ENCODE data around the gene ATAT1. TPM values are rescaled to one million over a fixed set of nuclear protein-coding genes. Genes with fewer than 3 reads are reported as not detected.

ATAT1 gene
- total RNA-seq, 2 donors from 2014 or later: 31.6 to 38.0 TPM

GRCh38 chr6:30616811-30617564, 9.7 kb upstream of the ATAT1 start, which contains the start of gene PPP1R10:
TSS of gene PPP1R10 (minus strand) at chr6:30617243. CDS start at chr6:30609944, 7,299 bp downstream.
- WGBS, 2 experiments (ENCODE audit: insufficient coverage in 1 of 2, insufficient read length in 1 of 2): 0% methylated on average over 22 to 40 of the region's 40 CpGs
- Mint-ChIP-seq H3K36me3 (ENCODE audit: low read depth) (peaks cover 40% of the 10 kb centered on the region), H3K9me3 (no peaks in the 10 kb centered on the region), H3K4me3 (peak within 1 kb of the TSS; percentile 99), H3K27ac (peak within 1 kb of the TSS; percentile 100), H3K4me1 (peaks cover 21% of the 10 kb centered on the region), H3K27me3 (ENCODE audit: insufficient read depth) (no peaks in the 10 kb centered on the region)
- Histone ChIP-seq H3K27ac (ENCODE audit: low read depth, low read length) (peak within 1 kb of the TSS; percentile 99), H3K9me3 (ENCODE audit: control insufficient read depth, low read length) (no peaks in the 10 kb centered on the region), H3K4me1 (ENCODE audit: control insufficient read depth, insufficient read depth, low read length) (peaks cover 2% of the 10 kb centered on the region), H3K4me3 (ENCODE audit: low read length) (peak within 1 kb of the TSS; percentile 94), H3K36me3 (ENCODE audit: control insufficient read depth, insufficient read depth, low read length) (peaks cover 47% of the 10 kb centered on the region), H3K9ac (ENCODE audit: extremely low read depth, low read length, poor library complexity, severe bottlenecking) (peak within 1 kb of the TSS; percentile 100), H3K27me3 (ENCODE audit: control insufficient read depth, insufficient read depth, low read length, poor library complexity, severe bottlenecking) (no peaks in the 10 kb centered on the region)
- peak; percentile 100 for DNase-seq
- TF ChIP-seq, protein P1, sequence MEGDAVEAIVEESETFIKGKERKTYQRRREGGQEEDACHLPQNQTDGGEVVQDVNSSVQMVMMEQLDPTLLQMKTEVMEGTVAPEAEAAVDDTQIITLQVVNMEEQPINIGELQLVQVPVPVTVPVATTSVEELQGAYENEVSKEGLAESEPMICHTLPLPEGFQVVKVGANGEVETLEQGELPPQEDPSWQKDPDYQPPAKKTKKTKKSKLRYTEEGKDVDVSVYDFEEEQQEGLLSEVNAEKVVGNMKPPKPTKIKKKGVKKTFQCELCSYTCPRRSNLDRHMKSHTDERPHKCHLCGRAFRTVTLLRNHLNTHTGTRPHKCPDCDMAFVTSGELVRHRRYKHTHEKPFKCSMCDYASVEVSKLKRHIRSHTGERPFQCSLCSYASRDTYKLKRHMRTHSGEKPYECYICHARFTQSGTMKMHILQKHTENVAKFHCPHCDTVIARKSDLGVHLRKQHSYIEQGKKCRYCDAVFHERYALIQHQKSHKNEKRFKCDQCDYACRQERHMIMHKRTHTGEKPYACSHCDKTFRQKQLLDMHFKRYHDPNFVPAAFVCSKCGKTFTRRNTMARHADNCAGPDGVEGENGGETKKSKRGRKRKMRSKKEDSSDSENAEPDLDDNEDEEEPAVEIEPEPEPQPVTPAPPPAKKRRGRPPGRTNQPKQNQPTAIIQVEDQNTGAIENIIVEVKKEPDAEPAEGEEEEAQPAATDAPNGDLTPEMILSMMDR (conservative IDR thresholded peaks at IDR 0.05): no peak

- no peaks in the 10 kb centered on the region for H3K27me3 Mint-ChIP-seq (ENCODE audit: insufficient read depth)
- peak within 1 kb of the TSS; percentile 100 for H3K27ac Mint-ChIP-seq
- peaks cover 43% of the 10 kb centered on the region for H3K36me3 Mint-ChIP-seq (ENCODE audit: low read depth)
- H3K36me3 ChIP-seq (ENCODE audit: control insufficient read depth, insufficient read depth, low read length): peaks cover 52% of the 10 kb centered on the region
- no peaks in the 10 kb centered on the region for H3K27me3 ChIP-seq (ENCODE audit: control insufficient read depth, insufficient read depth, low read length, poor library complexity, severe bottlenecking)
- 0 to 1% methylated on average over 26 to 34 of the region's 34 CpGs for WGBS, 2 experiments (ENCODE audit: insufficient coverage in 1 of 2, insufficient read length in 1 of 2)
- H3K4me3 ChIP-seq (ENCODE audit: low read length): peak within 1 kb of the TSS; percentile 94
- TF ChIP-seq, protein P1 (conservative IDR thresholded peaks at IDR 0.05): no peak
- peak within 1 kb of the TSS; percentile 99 for H3K27ac ChIP-seq (ENCODE audit: low read depth, low read length)
- no peaks in the 10 kb centered on the region for H3K9me3 ChIP-seq (ENCODE audit: control insufficient read depth, low read length)
- DNase-seq: peak; percentile 97
- H3K4me1 Mint-ChIP-seq: peaks cover 16% of the 10 kb centered on the region
- peak within 1 kb of the TSS; percentile 100 for H3K9ac ChIP-seq (ENCODE audit: extremely low read depth, low read length, poor library complexity, severe bottlenecking)
- peak within 1 kb of the TSS; percentile 99 for H3K4me3 Mint-ChIP-seq
- no peaks in the 10 kb centered on the region for H3K9me3 Mint-ChIP-seq
- peaks cover 2% of the 10 kb centered on the region for H3K4me1 ChIP-seq (ENCODE audit: control insufficient read depth, insufficient read depth, low read length)
Measured at GRCh38 chr6:30617565-30618269, 9.0 kb upstream of the ATAT1 start, which contains the start of gene MRPS18B. TSS of gene MRPS18B (plus strand) at chr6:30617840. CDS start at chr6:30617866, 26 bp downstream.

DNA sequence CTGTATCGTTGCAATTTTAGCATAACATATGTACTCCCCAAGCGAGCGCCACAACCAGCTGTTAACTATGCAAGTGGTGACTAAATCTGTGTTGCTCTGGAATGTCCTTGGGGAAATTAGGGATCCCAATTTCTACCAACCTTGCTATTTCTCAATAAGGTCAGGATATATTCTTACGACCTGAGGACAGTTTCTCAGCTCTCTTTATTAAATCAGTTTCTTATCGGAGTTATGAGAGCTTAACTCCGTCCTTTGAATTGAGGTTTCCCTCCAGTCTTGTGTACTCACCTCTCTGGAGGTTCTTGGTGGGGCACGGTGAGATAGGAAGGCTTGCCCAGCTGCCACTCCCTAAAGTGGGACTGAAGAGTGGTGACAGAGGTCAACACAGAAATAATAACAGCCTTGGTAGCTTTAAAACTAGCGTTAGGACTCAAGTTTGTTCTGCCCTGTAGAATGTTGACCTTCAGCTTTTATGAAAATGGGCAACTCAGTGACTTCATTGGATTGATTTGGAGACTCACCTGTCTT, 8.3 kb upstream of the ATAT1 start:
- H3K36me3 Mint-ChIP-seq (ENCODE audit: low read depth): peaks cover 44% of the 10 kb centered on the region
- 31 to 38% methylated on average over 6 to 8 of the region's 8 CpGs for WGBS, 2 experiments (ENCODE audit: insufficient coverage in 1 of 2, insufficient read length in 1 of 2)
- TF ChIP-seq, protein P1 (conservative IDR thresholded peaks at IDR 0.05): no peak

More for the DNA sequence above, 8.3 kb upstream of the ATAT1 start:
- H3K9me3 ChIP-seq (ENCODE audit: control insufficient read depth, low read length): no peaks in the 10 kb centered on the region
- H3K27me3 ChIP-seq (ENCODE audit: control insufficient read depth, insufficient read depth, low read length, poor library complexity, severe bottlenecking): no peaks in the 10 kb centered on the region
- DNase-seq: no peak
- peaks cover 58% of the 10 kb centered on the region for H3K36me3 ChIP-seq (ENCODE audit: control insufficient read depth, insufficient read depth, low read length)
- Mint-ChIP-seq H3K4me3 (peak overlapping the region; percentile 99), H3K9me3 (no peaks in the 10 kb centered on the region), H3K27ac (peak overlapping the region; percentile 11), H3K4me1 (peaks cover 12% of the 10 kb centered on the region), H3K27me3 (ENCODE audit: insufficient read depth) (no peaks in the 10 kb centered on the region)
- H3K4me3 ChIP-seq (ENCODE audit: low read length): peak overlapping the region; percentile 94
- no peak overlapping the region for H3K27ac ChIP-seq (ENCODE audit: low read depth, low read length)
- peaks cover 2% of the 10 kb centered on the region for H3K4me1 ChIP-seq (ENCODE audit: control insufficient read depth, insufficient read depth, low read length)
- H3K9ac ChIP-seq (ENCODE audit: extremely low read depth, low read length, poor library complexity, severe bottlenecking): peak overlapping the region; percentile 100
